Fibroblast of villous mesenchyme (primary cell): ENCODE data around the gene CLEC11A. TPM values are rescaled to one million over a fixed set of nuclear protein-coding genes. Genes with fewer than 3 reads are reported as not detected.

ENCODE experiments used
- DNase-seq: peaks from one replicate; pipeline ENCODE4 v3.0.0-alpha.2; 2010; ENCODE audit warnings: low read depth
- H3K4me3 ChIP-seq: 2 replicates; pipeline ENCODE4 v1.5.1; 2011; ENCODE audit warnings: low read depth, mild to moderate bottlenecking, low read length
- CTCF ChIP-seq: IDR thresholded peaks from 2 replicates; pipeline ENCODE4 v1.5.1; 2012; ENCODE audit warnings: low read depth, mild to moderate bottlenecking, low read length; ENCODE audit not compliant: insufficient read depth
- total RNA-seq: library from RNA; depleted of rRNA; stranded (reverse); fragments of >200 nt; gene quantifications from 2 replicates; pipeline ENCODE4 v1.2.3, GENCODE V29; 2012

The CLEC11A gene
- total RNA-seq, 1 donor, result 18.6 TPM

GRCh38 chr19:50705422-50706019 is 17.6 kb upstream of the CLEC11A start:
- peak; percentile 75 for TF ChIP-seq CTCF
- no peak overlapping the region for H3K4me3 ChIP-seq
- DNase-seq, result peak; percentile 45

- TF ChIP-seq CTCF, result no peak
- no peak overlapping the region for H3K4me3 ChIP-seq
- no peak for DNase-seq
Measured at GRCh38 chr19:50706387-50706786, 16.8 kb upstream of the CLEC11A start.

GRCh38 chr19:50708179-50708879 is 14.8 kb upstream of the CLEC11A start:
- no peak overlapping the region for H3K4me3 ChIP-seq
- no peak for DNase-seq
- TF ChIP-seq CTCF, result no peak

GRCh38 chr19:50710094-50710493 is 13.1 kb upstream of the CLEC11A start:
- DNase-seq, result no peak
- TF ChIP-seq CTCF, result no peak
- H3K4me3 ChIP-seq, result no peak overlapping the region

- DNase-seq, result no peak
- no peak for TF ChIP-seq CTCF
- no peak overlapping the region for H3K4me3 ChIP-seq
Measured at GRCh38 chr19:50710612-50711011, 12.6 kb upstream of the CLEC11A start.

GRCh38 chr19:50711196-50711595 is 12.0 kb upstream of the CLEC11A start:
- no peak for DNase-seq
- TF ChIP-seq CTCF, result no peak
- no peak overlapping the region for H3K4me3 ChIP-seq
